ENCODE results near the gene GULP1. TPM values are rescaled to one million over a fixed set of nuclear protein-coding genes. Genes with fewer than 3 reads are reported as not detected.

Gene GULP1
- total RNA-seq, 4 donors from 2014 or later: 13.4 to 20.0 (median 17.3) TPM

- intact Hi-C loops (cut with DNase I; ENCODE audit: low total_unique reads): no loop called here
- H3K4me3 ChIP-seq (ENCODE audit: low read depth, poor library complexity, severe bottlenecking): no peak overlapping the region
- DNase-seq (ENCODE audit: low spot score in 2 of 2): no peak
- TF ChIP-seq POLR2A (IDR thresholded peaks at IDR 0.05) (no peak), CTCF (IDR thresholded peaks at IDR 0.05) (no peak)
- WGBS, 2 donors: 87 to 90% methylated on average over 3 of the region's 3 CpGs
Observed at GRCh38 chr2:188399159-188399558, 107.5 kb downstream of the GULP1 start.

GRCh38 chr2:188403676-188404075 is 112.0 kb downstream of the GULP1 start:
- no peak for DNase-seq (ENCODE audit: low spot score in 2 of 2)
- no peak overlapping the region for H3K4me3 ChIP-seq (ENCODE audit: low read depth, poor library complexity, severe bottlenecking)
- intact Hi-C loops (cut with DNase I; ENCODE audit: low total_unique reads): no loop called here
- TF ChIP-seq CTCF (IDR thresholded peaks at IDR 0.05): no peak
- TF ChIP-seq POLR2A (IDR thresholded peaks at IDR 0.05): no peak

- TF ChIP-seq CTCF (IDR thresholded peaks at IDR 0.05): no peak
- no peak for TF ChIP-seq POLR2A (IDR thresholded peaks at IDR 0.05)
- intact Hi-C loops (cut with DNase I; ENCODE audit: low total_unique reads): no loop called here
- WGBS, 2 donors: 79 to 82% methylated on average over 4 to 5 of the region's 5 CpGs
- no peak overlapping the region for H3K4me3 ChIP-seq (ENCODE audit: low read depth, poor library complexity, severe bottlenecking)
- DNase-seq (ENCODE audit: low spot score in 2 of 2): no peak
Observed at GRCh38 chr2:188404341-188405004, 112.8 kb downstream of the GULP1 start.

GRCh38 chr2:188406414-188406813 is 114.7 kb downstream of the GULP1 start:
- intact Hi-C loops (cut with DNase I; ENCODE audit: low total_unique reads): no loop called here
- no peak for DNase-seq (ENCODE audit: low spot score in 2 of 2)
- whole genome bisulfite sequencing, 2 donors: 92 to 93% methylated on average over 1 of the region's 1 CpG
- TF ChIP-seq POLR2A (IDR thresholded peaks at IDR 0.05): no peak
- H3K4me3 ChIP-seq (ENCODE audit: low read depth, poor library complexity, severe bottlenecking): no peak overlapping the region

GRCh38 chr2:188410504-188411235 is 119.0 kb downstream of the GULP1 start:
- intact Hi-C loops (cut with DNase I; ENCODE audit: low total_unique reads): no loop called here
- WGBS, 2 donors: 86 to 91% methylated on average over 5 of the region's 5 CpGs
- no peak overlapping the region for H3K4me3 ChIP-seq (ENCODE audit: low read depth, poor library complexity, severe bottlenecking)
- TF ChIP-seq POLR2A (IDR thresholded peaks at IDR 0.05) (no peak), CTCF (IDR thresholded peaks at IDR 0.05) (no peak)
- no peak for DNase-seq (ENCODE audit: low spot score in 2 of 2)

GRCh38 chr2:188412190-188412589 is 120.5 kb downstream of the GULP1 start:
- no peak overlapping the region for H3K4me3 ChIP-seq (ENCODE audit: low read depth, poor library complexity, severe bottlenecking)
- intact Hi-C loops (cut with DNase I; ENCODE audit: low total_unique reads): no loop called here
- TF ChIP-seq POLR2A (IDR thresholded peaks at IDR 0.05) (no peak), CTCF (IDR thresholded peaks at IDR 0.05) (no peak)
- no peak for DNase-seq (ENCODE audit: low spot score in 2 of 2)
- 92 to 96% methylated on average over 6 of the region's 6 CpGs for WGBS, 2 donors
